Testis (tissue), 2 donors: ENCODE measurements around the gene ITFG2.

Experiments
- CTCF ChIP-seq, 3 experiments: fragments of 450-650 bp in 2 of 3; fragments of 200-600 bp in 1 of 3; sonication (generic) in 1 of 3; IDR thresholded peaks; one replicate each; pipeline ENCODE4 v1.5.1; 2016 to 2019; ENCODE audit warnings: antibody characterized with exemption in 3 of 3, mild to moderate bottlenecking in 2 of 3, moderate library complexity in 1 of 3
- POLR2A ChIP-seq: fragments of 450-650 bp; IDR thresholded peaks from one replicate; pipeline ENCODE4 v1.6.1; 2017; ENCODE audit warnings: antibody characterized with exemption, mild to moderate bottlenecking, moderate library complexity

DNA sequence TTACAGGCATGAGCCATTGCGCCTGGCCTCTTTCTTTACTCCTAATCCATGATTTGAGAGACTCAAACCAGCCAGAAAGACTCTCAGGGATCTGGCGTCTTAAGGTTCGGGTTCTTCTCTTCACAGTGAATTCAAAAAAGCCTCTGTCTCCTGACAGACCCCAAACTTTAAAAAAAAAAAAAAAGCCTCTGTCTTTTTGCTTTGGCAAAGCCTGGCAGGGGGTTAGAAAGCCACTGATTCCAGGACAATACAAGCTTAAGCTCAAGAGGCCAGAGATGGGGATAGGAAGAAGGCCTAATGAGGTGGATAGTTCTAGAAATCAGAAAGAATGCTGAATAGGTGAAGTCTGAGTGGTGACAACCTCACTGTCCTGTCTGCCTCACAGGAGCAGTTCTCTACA lies 13.6 kb downstream of the ITFG2 start:
- TF ChIP-seq CTCF (IDR thresholded peaks at IDR 0.05), result no peak
- no peak for TF ChIP-seq POLR2A
